ENCODE results near the gene AZGP1.
"Not testable (repeated sequence)": the region's sequence is repeated elsewhere in the genome, so short reads cannot be mapped to it uniquely, and the experiment has no call there.

The AZGP1 gene

DNA sequence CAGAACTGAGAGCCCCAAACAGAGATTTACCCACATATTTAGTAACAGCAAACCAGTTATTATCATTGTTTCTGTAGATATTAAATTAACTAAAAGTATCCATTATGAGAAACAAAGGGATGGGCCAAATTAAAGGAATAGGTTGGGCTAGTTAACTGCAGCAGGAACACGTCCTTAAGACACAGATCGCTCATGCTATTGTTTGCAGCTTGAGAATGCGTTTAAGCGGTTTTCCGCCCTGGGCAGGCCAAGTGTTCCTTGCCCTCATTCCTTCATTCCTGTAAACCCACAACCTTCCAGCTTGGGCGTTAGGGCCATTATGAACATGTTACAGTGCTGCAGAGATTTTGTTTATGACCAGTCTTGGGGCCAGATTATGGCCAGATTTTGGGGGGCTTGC lies 25.0 kb downstream of the AZGP1 start:
- H3K4me1 ChIP-seq (ENCODE audit: control insufficient read depth, insufficient read depth, low read length); H3K4me3 ChIP-seq (ENCODE audit: low read length in 2 of 2); H3K27ac ChIP-seq (ENCODE audit: low read length); H3K36me3 ChIP-seq (ENCODE audit: control insufficient read depth in 2 of 2, insufficient read depth in 2 of 2, low read length in 2 of 2); H3K9me3 ChIP-seq (ENCODE audit: control insufficient read depth in 2 of 2, low read length in 2 of 2); H3K9ac ChIP-seq (ENCODE audit: low read length in 2 of 2); H3K27me3 ChIP-seq (ENCODE audit: control insufficient read depth in 1 of 2, insufficient read depth in 2 of 2, low read length in 2 of 2): not testable (repeated sequence)

DNA sequence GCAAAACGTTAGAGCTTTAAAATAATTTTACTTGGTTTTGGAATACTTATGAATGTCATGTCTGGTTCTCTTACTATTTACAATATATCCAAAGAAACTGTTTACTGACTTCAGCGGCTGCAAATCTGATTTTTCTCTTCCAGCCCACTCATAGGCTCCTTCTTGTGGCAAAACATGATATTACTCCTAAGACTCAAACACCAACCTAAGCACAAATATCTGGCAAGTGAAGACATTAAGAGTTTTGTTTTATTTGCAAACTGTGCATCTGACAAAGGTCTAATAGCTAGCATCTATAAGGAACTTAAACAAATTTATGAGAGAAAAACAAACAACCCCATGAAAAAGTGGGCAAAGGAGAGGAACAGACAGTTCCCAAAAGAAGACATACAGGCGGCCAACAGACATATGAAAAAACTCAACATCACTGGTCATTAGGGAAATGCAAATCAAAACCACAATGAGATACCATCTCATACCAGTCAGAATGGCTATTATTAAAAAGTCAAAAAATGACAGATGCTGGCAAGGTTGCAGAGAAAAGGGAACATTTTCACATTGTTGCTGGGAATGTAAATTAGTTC lies 26.1 kb downstream of the AZGP1 start:
- no peak overlapping the region for H3K27ac ChIP-seq (ENCODE audit: low read length)
- peaks cover 0 to 2% of the 10 kb centered on the region in 2 donors for H3K9me3 ChIP-seq (ENCODE audit: control insufficient read depth in 2 of 2, low read length in 2 of 2)
- H3K36me3 ChIP-seq (ENCODE audit: control insufficient read depth in 2 of 2, insufficient read depth in 2 of 2, low read length in 2 of 2) = no peaks in the 10 kb centered on the region
- H3K9ac ChIP-seq (ENCODE audit: low read length in 2 of 2) = no peak overlapping the region
- no peak overlapping the region for H3K4me3 ChIP-seq (ENCODE audit: low read length in 2 of 2)
- no peaks in the 10 kb centered on the region for H3K4me1 ChIP-seq (ENCODE audit: control insufficient read depth, insufficient read depth, low read length)
- peaks cover 0 to 2% of the 10 kb centered on the region in 2 donors for H3K27me3 ChIP-seq (ENCODE audit: control insufficient read depth in 1 of 2, insufficient read depth in 2 of 2, low read length in 2 of 2)

DNA sequence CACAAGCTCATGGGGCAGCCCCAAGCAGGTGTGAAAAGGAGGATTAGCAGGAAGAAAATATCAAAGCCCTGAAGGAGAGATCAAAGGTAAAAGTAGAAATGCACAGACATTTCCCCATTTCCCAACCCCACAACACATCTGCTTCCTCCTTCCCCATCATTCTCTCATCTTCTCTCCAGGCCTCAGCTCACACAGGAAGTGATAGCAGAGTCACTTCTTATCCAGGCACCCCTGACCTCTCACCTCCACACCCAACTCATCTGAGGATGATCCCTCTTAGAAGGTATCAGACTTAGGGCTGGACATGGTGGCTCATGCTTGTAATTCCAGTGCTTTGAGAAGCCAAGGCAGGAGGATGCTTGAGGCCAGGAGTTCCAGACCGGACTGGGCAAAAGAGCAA lies 28.2 kb downstream of the AZGP1 start:
- Histone ChIP-seq H3K4me1 (ENCODE audit: control insufficient read depth, insufficient read depth, low read length) (no peaks in the 10 kb centered on the region), H3K9me3 (ENCODE audit: control insufficient read depth in 2 of 2, low read length in 2 of 2) (peaks cover 0 to 2% of the 10 kb centered on the region in 2 donors), H3K9ac (ENCODE audit: low read length in 2 of 2) (no peak overlapping the region), H3K27ac (ENCODE audit: low read length) (no peak overlapping the region), H3K27me3 (ENCODE audit: control insufficient read depth in 1 of 2, insufficient read depth in 2 of 2, low read length in 2 of 2) (peaks cover 2 to 4% of the 10 kb centered on the region in 2 donors), H3K4me3 (ENCODE audit: low read length in 2 of 2) (no peak overlapping the region), H3K36me3 (ENCODE audit: control insufficient read depth in 2 of 2, insufficient read depth in 2 of 2, low read length in 2 of 2) (no peaks in the 10 kb centered on the region)

DNA sequence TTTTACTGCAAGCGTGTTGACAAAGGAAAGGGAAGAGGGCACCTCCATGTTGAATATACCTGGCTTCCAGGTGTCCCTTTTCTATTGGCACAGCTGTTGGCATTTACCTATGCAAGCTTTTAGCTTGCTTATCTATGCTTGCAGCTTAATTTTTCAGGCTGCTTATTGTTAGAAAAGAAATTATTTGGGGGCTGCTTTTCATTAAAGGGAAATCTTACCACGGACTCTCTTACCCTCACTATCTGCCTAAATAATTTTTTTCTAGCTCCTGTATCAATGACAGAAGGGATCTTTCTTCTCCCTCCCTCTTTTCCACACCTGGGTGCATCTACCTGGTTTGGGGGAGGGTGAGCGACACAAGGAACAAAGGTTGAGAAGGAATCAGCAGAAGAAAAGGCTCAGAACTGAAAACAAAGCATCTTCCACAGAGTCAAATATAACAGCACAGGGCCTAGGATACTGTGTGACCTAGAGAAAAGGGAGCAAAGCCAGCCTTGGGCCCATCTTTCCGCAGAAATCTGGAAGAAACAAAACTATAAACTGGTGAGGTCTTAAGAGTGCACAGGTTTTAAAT lies 31.2 kb downstream of the AZGP1 start:
- Histone ChIP-seq H3K4me3 (ENCODE audit: low read length in 2 of 2) (no peak overlapping the region), H3K9ac (ENCODE audit: low read length in 2 of 2) (no peak overlapping the region), H3K27ac (ENCODE audit: low read length) (no peak overlapping the region), H3K9me3 (ENCODE audit: control insufficient read depth in 2 of 2, low read length in 2 of 2) (no peaks in the 10 kb centered on the region), H3K4me1 (ENCODE audit: control insufficient read depth, insufficient read depth, low read length) (no peaks in the 10 kb centered on the region), H3K36me3 (ENCODE audit: control insufficient read depth in 2 of 2, insufficient read depth in 2 of 2, low read length in 2 of 2) (no peaks in the 10 kb centered on the region), H3K27me3 (ENCODE audit: control insufficient read depth in 1 of 2, insufficient read depth in 2 of 2, low read length in 2 of 2) (peaks cover 2 to 4% of the 10 kb centered on the region in 2 donors)

DNA sequence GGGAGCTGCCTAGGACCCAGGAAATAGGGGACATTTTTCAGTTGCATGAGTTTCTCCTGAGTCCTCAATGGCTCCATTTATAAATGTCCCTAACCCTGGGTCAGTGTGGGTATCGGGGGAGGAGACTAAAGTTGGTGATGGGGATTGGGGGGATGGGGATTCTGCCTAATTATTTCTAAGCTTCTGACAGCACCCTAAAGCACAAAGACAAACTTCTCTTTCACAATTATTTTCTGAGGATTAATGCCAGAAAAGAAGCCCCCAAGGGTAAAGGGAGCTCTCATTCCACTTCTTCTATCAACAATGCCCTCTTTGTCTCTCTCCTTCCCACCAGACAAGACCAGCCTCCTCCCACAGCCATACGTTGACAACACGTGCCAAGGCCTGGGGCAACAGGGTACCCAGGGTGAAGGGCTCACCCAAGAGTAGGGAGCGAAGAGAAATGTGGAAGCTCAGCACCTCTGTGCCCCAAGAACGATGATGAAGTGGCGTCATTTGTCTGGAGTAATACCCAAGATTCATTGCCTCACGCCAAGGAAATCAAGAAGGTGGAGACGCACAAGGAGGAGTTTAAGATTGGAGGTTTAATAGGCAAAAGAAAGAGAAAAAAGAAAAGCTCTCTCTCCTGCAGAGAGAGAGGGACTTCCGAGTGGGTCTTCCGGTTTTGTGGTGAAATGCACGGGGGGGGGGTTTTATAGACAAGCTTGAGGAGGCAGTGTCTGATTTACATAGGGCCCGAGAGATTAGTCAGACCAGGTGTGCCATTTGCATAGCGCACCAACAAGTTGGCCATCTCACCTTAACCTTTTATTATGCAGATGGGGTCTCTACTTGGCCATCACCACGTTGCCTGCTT lies 32.0 kb downstream of the AZGP1 start:
- Histone ChIP-seq H3K27me3 (ENCODE audit: control insufficient read depth in 1 of 2, insufficient read depth in 2 of 2, low read length in 2 of 2) (peaks cover 2 to 4% of the 10 kb centered on the region in 2 donors), H3K4me1 (ENCODE audit: control insufficient read depth, insufficient read depth, low read length) (no peaks in the 10 kb centered on the region), H3K9ac (ENCODE audit: low read length in 2 of 2) (no peak overlapping the region), H3K27ac (ENCODE audit: low read length) (no peak overlapping the region), H3K9me3 (ENCODE audit: control insufficient read depth in 2 of 2, low read length in 2 of 2) (peaks cover 0 to 6% of the 10 kb centered on the region in 2 donors), H3K4me3 (ENCODE audit: low read length in 2 of 2) (no peak overlapping the region), H3K36me3 (ENCODE audit: control insufficient read depth in 2 of 2, insufficient read depth in 2 of 2, low read length in 2 of 2) (no peaks in the 10 kb centered on the region)

DNA sequence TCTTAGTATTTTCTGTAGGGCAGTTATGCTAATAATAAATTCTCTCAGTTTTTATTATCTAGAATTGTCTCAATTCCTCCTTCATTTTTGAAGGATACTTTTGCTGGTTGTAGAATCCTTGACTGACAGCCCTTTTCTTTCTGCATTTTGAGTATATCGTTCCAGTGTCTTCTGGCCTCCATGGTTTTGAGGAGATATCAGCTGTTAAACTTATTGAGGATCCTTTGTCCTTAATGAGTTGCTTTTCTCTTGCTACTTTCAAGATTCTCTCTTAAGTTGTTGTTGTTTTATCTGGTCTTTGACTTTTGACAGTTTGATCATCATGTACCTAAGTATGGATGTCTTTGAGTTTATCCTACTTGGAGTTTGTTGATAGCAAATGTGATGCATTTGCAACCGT lies 37.5 kb downstream of the AZGP1 start:
- Histone ChIP-seq H3K9ac (ENCODE audit: low read length in 2 of 2) (no peak overlapping the region), H3K27ac (ENCODE audit: low read length) (no peak overlapping the region), H3K9me3 (ENCODE audit: control insufficient read depth in 2 of 2, low read length in 2 of 2) (peaks cover 0 to 11% of the 10 kb centered on the region in 2 donors), H3K4me3 (ENCODE audit: low read length in 2 of 2) (no peak overlapping the region), H3K4me1 (ENCODE audit: control insufficient read depth, insufficient read depth, low read length) (no peaks in the 10 kb centered on the region), H3K36me3 (ENCODE audit: control insufficient read depth in 2 of 2, insufficient read depth in 2 of 2, low read length in 2 of 2) (no peaks in the 10 kb centered on the region), H3K27me3 (ENCODE audit: control insufficient read depth in 1 of 2, insufficient read depth in 2 of 2, low read length in 2 of 2) (peaks cover 14 to 21% of the 10 kb centered on the region in 2 donors)

DNA sequence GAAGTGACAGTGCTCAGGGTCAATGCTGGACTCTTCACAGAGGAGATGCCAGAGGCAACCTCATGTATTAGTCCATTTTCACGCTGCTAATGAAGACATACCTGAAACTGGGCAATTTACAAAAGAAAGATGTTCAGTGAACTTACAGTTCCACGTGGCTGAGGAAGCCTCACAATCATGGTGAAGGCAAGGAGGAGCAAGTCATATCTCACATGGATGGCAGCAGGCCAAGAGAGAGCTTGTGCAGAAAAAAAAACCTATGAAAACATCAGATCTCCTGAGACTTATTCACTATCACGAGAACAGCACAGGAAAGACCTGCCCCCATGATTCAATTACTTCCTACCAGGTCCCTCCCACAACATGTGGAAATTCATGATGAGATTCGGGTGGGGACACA lies 40.8 kb downstream of the AZGP1 start:
- H3K9ac ChIP-seq (ENCODE audit: low read length in 2 of 2); H3K36me3 ChIP-seq (ENCODE audit: control insufficient read depth in 2 of 2, insufficient read depth in 2 of 2, low read length in 2 of 2); H3K27ac ChIP-seq (ENCODE audit: low read length); H3K4me1 ChIP-seq (ENCODE audit: control insufficient read depth, insufficient read depth, low read length); H3K4me3 ChIP-seq (ENCODE audit: low read length in 2 of 2): not testable (repeated sequence)
- peaks cover 17 to 23% of the 10 kb centered on the region in 2 donors for H3K27me3 ChIP-seq (ENCODE audit: control insufficient read depth in 1 of 2, insufficient read depth in 2 of 2, low read length in 2 of 2)
- peaks cover 0 to 11% of the 10 kb centered on the region in 2 donors for H3K9me3 ChIP-seq (ENCODE audit: control insufficient read depth in 2 of 2, low read length in 2 of 2)

DNA sequence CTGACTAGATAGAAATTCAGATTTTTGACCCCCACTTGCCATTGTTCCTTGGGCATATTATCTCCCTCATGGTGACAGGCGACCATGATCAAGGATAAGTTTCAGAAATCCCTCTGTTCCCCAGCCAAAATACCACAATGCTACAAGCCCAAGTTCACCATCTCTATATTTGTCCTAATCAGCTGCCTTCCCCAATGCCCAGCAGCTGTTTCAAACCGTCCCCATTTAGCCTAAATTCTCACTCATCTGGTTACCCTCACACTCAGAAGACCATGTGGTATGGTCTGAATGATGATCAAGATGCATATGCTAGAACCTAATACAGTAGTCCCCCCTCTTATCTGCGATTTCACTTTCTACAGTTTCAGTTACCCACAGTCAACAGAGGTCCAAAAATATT lies 45.5 kb downstream of the AZGP1 start:
- no peak overlapping the region for H3K9ac ChIP-seq (ENCODE audit: low read length in 2 of 2)
- H3K36me3 ChIP-seq (ENCODE audit: control insufficient read depth in 2 of 2, insufficient read depth in 2 of 2, low read length in 2 of 2) = no peaks in the 10 kb centered on the region
- H3K9me3 ChIP-seq (ENCODE audit: control insufficient read depth in 2 of 2, low read length in 2 of 2) = no peaks in the 10 kb centered on the region
- H3K27ac ChIP-seq (ENCODE audit: low read length) = no peak overlapping the region
- H3K4me1 ChIP-seq (ENCODE audit: control insufficient read depth, insufficient read depth, low read length) = peaks cover 3% of the 10 kb centered on the region
- peaks cover 18% of the 10 kb centered on the region in 2 donors for H3K27me3 ChIP-seq (ENCODE audit: control insufficient read depth in 1 of 2, insufficient read depth in 2 of 2, low read length in 2 of 2)
- H3K4me3 ChIP-seq (ENCODE audit: low read length in 2 of 2) = no peak overlapping the region

DNA sequence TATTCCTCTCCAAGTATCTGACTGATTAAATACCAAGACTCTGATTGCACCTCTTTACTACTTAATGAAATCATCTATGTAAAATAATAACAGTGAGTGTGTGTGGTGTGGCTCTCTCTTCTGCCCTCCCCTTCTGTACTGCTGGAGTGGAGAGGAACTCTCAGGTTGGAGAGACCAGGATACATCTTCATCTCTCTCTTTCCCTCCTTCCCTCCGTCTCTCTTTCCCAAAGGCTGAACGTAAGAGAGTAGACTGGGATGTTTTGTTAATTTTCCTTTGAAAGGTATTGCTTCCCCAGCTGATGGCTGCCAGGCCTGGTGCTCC lies 46.1 kb downstream of the AZGP1 start:
- peaks cover 14 to 15% of the 10 kb centered on the region in 2 donors for H3K27me3 ChIP-seq (ENCODE audit: control insufficient read depth in 1 of 2, insufficient read depth in 2 of 2, low read length in 2 of 2)
- H3K4me3 ChIP-seq (ENCODE audit: low read length in 2 of 2) = peak overlapping the region in 1 of 2 donors; percentile 29
- peaks cover 3% of the 10 kb centered on the region for H3K4me1 ChIP-seq (ENCODE audit: control insufficient read depth, insufficient read depth, low read length)
- no peak overlapping the region for H3K27ac ChIP-seq (ENCODE audit: low read length)
- H3K9ac ChIP-seq (ENCODE audit: low read length in 2 of 2) = peak overlapping the region in 1 of 2 donors; percentile 13
- no peaks in the 10 kb centered on the region for H3K36me3 ChIP-seq (ENCODE audit: control insufficient read depth in 2 of 2, insufficient read depth in 2 of 2, low read length in 2 of 2)
- H3K9me3 ChIP-seq (ENCODE audit: control insufficient read depth in 2 of 2, low read length in 2 of 2) = no peaks in the 10 kb centered on the region

DNA sequence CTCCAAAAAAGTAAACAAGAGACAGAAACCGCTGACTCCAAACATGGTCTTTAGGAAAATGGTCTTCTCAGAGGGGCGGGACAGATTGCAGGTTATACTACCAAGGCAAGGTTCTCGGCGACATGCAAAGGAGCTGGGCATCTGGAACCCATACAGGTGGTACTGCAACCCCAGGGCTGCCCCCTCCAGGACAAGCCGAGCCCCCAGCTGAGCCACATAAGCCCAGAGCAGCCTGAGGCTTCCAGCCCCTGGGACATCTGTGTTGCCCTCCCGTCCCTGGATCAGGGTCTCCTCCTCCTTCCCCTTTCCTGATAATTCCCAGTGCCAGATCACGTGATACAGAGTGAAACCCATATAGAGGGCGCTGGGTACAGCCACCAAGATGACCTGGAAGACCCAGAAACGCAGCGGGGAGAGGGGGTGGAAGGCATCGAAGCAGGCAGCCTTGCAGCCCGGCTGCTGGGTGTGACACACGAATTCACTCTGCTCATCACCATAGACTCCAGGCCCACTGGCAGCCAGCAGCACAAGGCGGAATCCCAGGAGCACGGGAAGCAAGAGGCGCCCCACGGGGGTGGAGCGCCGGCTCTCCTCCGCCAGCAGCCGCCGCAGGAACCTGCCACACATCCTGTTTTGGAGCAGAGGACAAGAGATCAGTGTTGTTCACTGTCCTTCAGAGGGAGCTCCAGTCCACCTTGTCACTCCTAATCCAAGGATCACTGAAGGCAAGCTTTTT lies 46.7 kb downstream of the AZGP1 start, which contains the start of gene GJC3:
Gene GJC3, minus strand, starts transcription at position 627 of the 736 bp plus-strand sequence. Its CDS starts 0 bp downstream, at position 627.
- H3K4me1 ChIP-seq (ENCODE audit: control insufficient read depth, insufficient read depth, low read length) = peaks cover 3% of the 10 kb centered on the region
- H3K9ac ChIP-seq (ENCODE audit: low read length in 2 of 2) = peak within 1 kb of the TSS in 1 of 2 donors; percentile 13
- H3K4me3 ChIP-seq (ENCODE audit: low read length in 2 of 2) = peak within 1 kb of the TSS in 1 of 2 donors; percentile 29
- peaks cover 10% of the 10 kb centered on the region in 2 donors for H3K27me3 ChIP-seq (ENCODE audit: control insufficient read depth in 1 of 2, insufficient read depth in 2 of 2, low read length in 2 of 2)
- no peaks in the 10 kb centered on the region for H3K9me3 ChIP-seq (ENCODE audit: control insufficient read depth in 2 of 2, low read length in 2 of 2)
- no peaks in the 10 kb centered on the region for H3K36me3 ChIP-seq (ENCODE audit: control insufficient read depth in 2 of 2, insufficient read depth in 2 of 2, low read length in 2 of 2)
- no peak within 1 kb of the TSS for H3K27ac ChIP-seq (ENCODE audit: low read length)

Measured in stomach smooth muscle (tissue), 2 donors.